Measurements from ENCODE around the gene NR1H2.

The NR1H2 gene

GRCh38 chr19:50383852-50384684 is 7.8 kb downstream of the NR1H2 start, which contains the start of gene POLD1:
Gene POLD1, plus strand, starts transcription at chr19:50384347. Its CDS starts 14,505 bp downstream, at chr19:50398852.
- peak; percentile 88 for ATAC-seq
- TF ChIP-seq ZNF565 (CRISPR knock-in tag; conservative IDR thresholded peaks at IDR 0.05; ENCODE audit: low read depth) (no peak), ZNF8 (CRISPR knock-in tag; IDR thresholded peaks at IDR 0.05) (no peak), CSDC2 (CRISPR knock-in tag; IDR thresholded peaks at IDR 0.05) (no peak), POU6F1 (CRISPR knock-in tag; IDR thresholded peaks at IDR 0.05; ENCODE audit: borderline replicate concordance, low read depth) (no peak), ZC3H10 (CRISPR knock-in tag; IDR thresholded peaks at IDR 0.05) (peak; percentile 13; the same call in 1 of the 2 replicates), ESRRG (CRISPR knock-in tag; IDR thresholded peaks at IDR 0.05) (no peak), TOX (CRISPR knock-in tag; IDR thresholded peaks at IDR 0.05; ENCODE audit: borderline replicate concordance) (peak; percentile 58; the same call in 1 of the 2 replicates), ARNTL (CRISPR knock-in tag; IDR thresholded peaks at IDR 0.05; ENCODE audit: borderline replicate concordance, low read depth) (no peak), TCF4 (CRISPR knock-in tag; IDR thresholded peaks at IDR 0.05; ENCODE audit: borderline replicate concordance) (0 out of 2 replicates have a peak, but pooled peaks have one; percentile 18), ISL1 (CRISPR knock-in tag; IDR thresholded peaks at IDR 0.05) (no peak), CSRNP3 (CRISPR knock-in tag; IDR thresholded peaks at IDR 0.05) (peak; percentile 14; the same call in 1 of the 2 replicates), CREB5 (CRISPR knock-in tag; IDR thresholded peaks at IDR 0.05; ENCODE audit: low read depth) (no peak), BACH2 (CRISPR knock-in tag; IDR thresholded peaks at IDR 0.05; ENCODE audit: borderline replicate concordance) (no peak), GLIS3 (CRISPR knock-in tag; IDR thresholded peaks at IDR 0.05) (peak; percentile 81; the same call in 1 of the 2 replicates), RARB (CRISPR knock-in tag; IDR thresholded peaks at IDR 0.05) (0 out of 2 replicates have a peak, but pooled peaks have one; percentile 26), OSR1 (CRISPR knock-in tag; IDR thresholded peaks at IDR 0.05) (no peak)
- TF ChIP-seq, protein P1, sequence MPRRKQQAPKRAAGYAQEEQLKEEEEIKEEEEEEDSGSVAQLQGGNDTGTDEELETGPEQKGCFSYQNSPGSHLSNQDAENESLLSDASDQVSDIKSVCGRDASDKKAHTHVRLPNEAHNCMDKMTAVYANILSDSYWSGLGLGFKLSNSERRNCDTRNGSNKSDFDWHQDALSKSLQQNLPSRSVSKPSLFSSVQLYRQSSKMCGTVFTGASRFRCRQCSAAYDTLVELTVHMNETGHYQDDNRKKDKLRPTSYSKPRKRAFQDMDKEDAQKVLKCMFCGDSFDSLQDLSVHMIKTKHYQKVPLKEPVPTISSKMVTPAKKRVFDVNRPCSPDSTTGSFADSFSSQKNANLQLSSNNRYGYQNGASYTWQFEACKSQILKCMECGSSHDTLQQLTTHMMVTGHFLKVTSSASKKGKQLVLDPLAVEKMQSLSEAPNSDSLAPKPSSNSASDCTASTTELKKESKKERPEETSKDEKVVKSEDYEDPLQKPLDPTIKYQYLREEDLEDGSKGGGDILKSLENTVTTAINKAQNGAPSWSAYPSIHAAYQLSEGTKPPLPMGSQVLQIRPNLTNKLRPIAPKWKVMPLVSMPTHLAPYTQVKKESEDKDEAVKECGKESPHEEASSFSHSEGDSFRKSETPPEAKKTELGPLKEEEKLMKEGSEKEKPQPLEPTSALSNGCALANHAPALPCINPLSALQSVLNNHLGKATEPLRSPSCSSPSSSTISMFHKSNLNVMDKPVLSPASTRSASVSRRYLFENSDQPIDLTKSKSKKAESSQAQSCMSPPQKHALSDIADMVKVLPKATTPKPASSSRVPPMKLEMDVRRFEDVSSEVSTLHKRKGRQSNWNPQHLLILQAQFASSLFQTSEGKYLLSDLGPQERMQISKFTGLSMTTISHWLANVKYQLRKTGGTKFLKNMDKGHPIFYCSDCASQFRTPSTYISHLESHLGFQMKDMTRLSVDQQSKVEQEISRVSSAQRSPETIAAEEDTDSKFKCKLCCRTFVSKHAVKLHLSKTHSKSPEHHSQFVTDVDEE (CRISPR knock-in tag; IDR thresholded peaks at IDR 0.05): no peak

DNA sequence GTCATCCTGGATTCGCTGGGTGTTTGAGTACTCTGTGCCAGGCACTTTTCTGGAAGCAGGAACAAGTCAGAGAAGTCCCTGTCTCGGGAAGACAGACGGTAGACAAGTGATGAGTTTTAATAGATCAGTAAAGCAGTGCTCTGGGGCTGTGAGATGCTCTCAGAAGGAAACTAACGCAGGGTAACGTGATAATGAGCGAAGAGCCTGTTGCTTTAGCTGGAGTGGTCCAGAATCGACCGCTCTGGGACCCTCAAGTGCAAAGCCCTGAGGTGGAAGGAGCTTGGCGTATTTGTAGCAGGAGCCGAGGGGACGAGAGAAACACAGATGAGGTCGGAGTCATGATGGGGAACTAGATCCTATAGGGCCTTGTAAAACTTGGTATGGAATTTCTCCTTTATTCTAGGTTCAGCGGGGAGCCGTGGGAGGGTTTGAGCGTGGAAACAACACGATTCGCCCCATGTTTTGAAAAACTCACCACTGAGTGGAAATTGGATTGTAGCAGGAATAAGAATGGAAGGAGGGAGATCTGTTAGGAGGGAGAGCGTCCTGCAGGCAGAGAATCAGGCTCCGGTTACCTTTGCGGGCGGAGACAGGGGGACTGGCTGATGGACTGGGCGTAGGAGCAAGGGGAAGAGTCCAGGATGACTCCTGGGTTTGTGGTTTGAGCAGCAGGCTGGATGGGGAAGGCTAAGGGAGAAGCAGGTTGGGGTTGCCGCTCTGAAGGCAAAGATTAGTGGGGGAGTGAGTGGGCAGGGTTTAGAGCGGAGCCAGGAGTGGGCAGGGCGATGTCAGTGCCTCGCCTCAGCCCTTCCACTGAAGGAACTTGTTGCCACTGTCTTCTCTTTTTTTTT is 8.7 kb downstream of the NR1H2 start:
- ATAC-seq: peak; percentile 11
- TF ChIP-seq SNAI2 (CRISPR knock-in tag; IDR thresholded peaks at IDR 0.05) (no peak), ZC3H10 (CRISPR knock-in tag; IDR thresholded peaks at IDR 0.05) (no peak), RARB (CRISPR knock-in tag; IDR thresholded peaks at IDR 0.05) (no peak), ZFP30 (CRISPR knock-in tag; IDR thresholded peaks at IDR 0.05) (no peak), GLIS3 (CRISPR knock-in tag; IDR thresholded peaks at IDR 0.05) (no peak), ARNTL (CRISPR knock-in tag; IDR thresholded peaks at IDR 0.05; ENCODE audit: borderline replicate concordance, low read depth) (no peak), TCF4 (CRISPR knock-in tag; IDR thresholded peaks at IDR 0.05; ENCODE audit: borderline replicate concordance) (no peak), OSR1 (CRISPR knock-in tag; IDR thresholded peaks at IDR 0.05) (no peak), ZNF565 (CRISPR knock-in tag; conservative IDR thresholded peaks at IDR 0.05; ENCODE audit: low read depth) (no peak), POU6F1 (CRISPR knock-in tag; IDR thresholded peaks at IDR 0.05; ENCODE audit: borderline replicate concordance, low read depth) (no peak), ZNF70 (CRISPR knock-in tag; IDR thresholded peaks at IDR 0.05) (no peak)
- TF ChIP-seq, protein P1 (CRISPR knock-in tag; IDR thresholded peaks at IDR 0.05): no peak

All from SK-N-SH treated with all-trans-retinoic acid at 6 μM for 48 hours (cell line).